ENCODE results near the gene HMGB2.

The HMGB2 gene

DNA sequence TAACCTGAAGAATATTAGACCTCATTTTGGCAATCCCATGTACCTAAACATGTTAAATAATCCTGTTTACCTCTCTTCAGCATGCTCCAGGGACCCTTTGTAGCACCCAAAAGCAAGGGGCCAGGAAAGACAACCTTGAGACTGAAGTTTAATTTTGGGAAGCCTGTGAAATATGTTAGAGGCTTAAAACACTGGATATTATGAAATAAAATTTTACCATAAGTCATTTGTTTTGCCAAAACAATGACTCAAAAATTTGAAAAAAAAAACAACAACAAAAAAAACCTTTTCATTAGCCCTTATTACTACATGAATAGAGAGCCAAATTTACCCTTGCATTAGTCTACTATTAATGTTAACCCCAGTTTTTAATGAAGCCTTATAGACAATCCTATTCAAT lies 49.7 kb downstream of the HMGB2 start:
- DNase-seq, result no peak

DNA sequence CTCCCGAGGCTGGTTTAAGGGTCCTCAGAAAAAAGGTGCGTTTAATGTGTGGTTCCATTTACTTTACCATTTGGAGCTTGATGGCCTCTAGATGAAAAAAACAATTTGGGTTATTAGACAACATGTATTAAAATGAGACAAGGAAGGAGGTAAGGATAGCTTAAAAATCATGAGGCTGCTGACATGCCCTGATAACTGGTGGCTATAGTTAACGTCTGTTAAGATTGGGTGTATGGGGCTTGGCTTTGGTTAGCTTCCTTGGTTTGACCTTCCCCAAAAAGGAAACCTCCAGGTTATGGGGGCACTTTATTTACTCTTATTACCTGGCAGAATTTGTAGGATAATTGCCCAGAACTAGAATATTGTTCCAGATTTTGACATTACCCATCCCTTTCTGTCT lies 51.5 kb downstream of the HMGB2 start:
- DNase-seq, result no peak

DNA sequence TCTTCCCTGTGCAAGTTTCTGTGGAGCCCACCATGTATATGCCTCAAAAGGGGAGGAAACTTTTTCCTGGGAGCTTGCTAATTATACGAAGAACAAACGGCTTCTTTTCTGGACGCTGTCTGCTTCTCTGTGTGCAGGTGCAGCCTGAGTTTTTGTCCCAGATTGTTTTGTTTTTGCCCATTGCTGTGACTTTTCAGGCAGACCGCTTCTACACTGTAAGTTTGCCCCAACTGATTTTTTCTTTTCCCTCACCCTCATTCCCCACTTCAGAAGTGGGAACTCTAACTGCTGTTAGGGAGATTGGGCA lies 51.9 kb downstream of the HMGB2 start:
- DNase-seq, result no peak

DNA sequence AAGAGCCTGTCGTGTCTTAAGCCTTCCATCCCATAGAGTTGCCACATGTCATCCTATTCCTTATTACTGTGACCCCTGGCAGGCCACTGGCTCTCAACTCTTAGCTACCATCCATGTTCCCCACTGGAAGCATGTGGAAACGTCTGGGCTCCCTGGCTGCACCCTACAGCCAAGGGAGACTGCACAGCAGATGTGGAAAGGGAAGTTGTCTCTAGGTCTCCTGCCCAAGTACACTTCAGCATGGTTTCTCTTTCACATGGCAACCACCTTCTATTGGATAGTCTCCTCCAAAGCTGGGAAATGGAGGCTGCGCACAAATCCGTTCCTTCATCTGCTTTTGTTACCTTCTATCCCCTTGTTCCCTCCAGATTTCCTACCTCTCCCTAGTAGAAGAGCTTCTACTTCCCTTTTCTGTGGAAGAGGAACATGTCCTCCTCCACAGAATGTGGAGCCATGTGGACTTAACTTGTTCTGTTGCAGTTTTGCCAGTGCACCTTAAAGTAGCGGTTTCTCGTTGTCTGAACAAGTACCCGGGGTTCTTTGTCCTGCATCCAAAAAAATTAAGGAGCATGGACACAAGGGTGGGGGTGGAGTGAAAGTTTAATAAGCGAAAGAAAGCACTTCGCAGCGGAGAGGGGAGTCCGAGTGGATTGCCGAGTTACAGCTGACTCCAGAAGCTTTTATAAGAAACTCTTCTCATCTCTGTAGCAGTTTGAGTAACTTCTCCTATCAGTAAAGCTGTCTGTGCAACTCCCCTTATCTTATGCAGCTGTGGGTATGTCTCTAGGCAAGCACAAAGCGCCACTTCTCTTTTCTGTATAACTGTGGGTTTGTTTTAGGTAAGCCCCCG lies 52.5 kb downstream of the HMGB2 start:
- DNase-seq, result no peak
